GM19467 (cell line): ENCODE measurements around the gene RNF182.
"Not testable (repeated sequence)": the region's sequence is repeated elsewhere in the genome, so short reads cannot be mapped to it uniquely, and the experiment has no call there.

Source experiments
- ATAC-seq: cut with Tn5 transposase; IDR thresholded peaks from one replicate; pipeline ENCODE4 v1.9.1; 2021; ENCODE audit warnings: mild to moderate bottlenecking, moderate library complexity; ENCODE audit not compliant: unreplicated experiment

The RNF182 gene

GRCh38 chr6:13924949-13925881, at the start of gene RNF182:
Gene RNF182 (plus strand): TSS chr6:13924952. CDS start chr6:13977120, 52,168 bp downstream.
- no peak for ATAC-seq

- no peak for ATAC-seq
These were observed 47.7 kb upstream of the RNF182 start for GRCh38 chr6:13877051-13877450.

GRCh38 chr6:13880061-13880663, 44.6 kb upstream of the RNF182 start:
- ATAC-seq = not testable (repeated sequence)

- ATAC-seq = no peak
These were observed 43.1 kb upstream of the RNF182 start for GRCh38 chr6:13881621-13882165.

GRCh38 chr6:13883966-13884365, 40.8 kb upstream of the RNF182 start:
- no peak for ATAC-seq

GRCh38 chr6:13884397-13884796, 40.4 kb upstream of the RNF182 start:
- ATAC-seq = no peak

- no peak for ATAC-seq
These were observed 39.2 kb upstream of the RNF182 start for GRCh38 chr6:13885601-13886000.

GRCh38 chr6:13886949-13887348, 37.8 kb upstream of the RNF182 start:
- ATAC-seq = no peak

GRCh38 chr6:13892017-13892645, 32.6 kb upstream of the RNF182 start:
- no peak for ATAC-seq

GRCh38 chr6:13902922-13903321, 21.8 kb upstream of the RNF182 start:
- ATAC-seq = no peak

GRCh38 chr6:13903364-13903763, 21.4 kb upstream of the RNF182 start:
- ATAC-seq = no peak

GRCh38 chr6:13907001-13907350, 17.8 kb upstream of the RNF182 start:
- no peak for ATAC-seq

GRCh38 chr6:13907614-13908215, 17.0 kb upstream of the RNF182 start:
- ATAC-seq = no peak

- ATAC-seq = no peak
These were observed 15.8 kb upstream of the RNF182 start for GRCh38 chr6:13908955-13909381.

- no peak for ATAC-seq
These were observed 14.3 kb upstream of the RNF182 start for GRCh38 chr6:13910443-13910842.

- no peak for ATAC-seq
These were observed 13.4 kb upstream of the RNF182 start for GRCh38 chr6:13911337-13911736.

GRCh38 chr6:13913226-13914001, 11.3 kb upstream of the RNF182 start:
- ATAC-seq = no peak

GRCh38 chr6:13914351-13914750, 10.4 kb upstream of the RNF182 start:
- ATAC-seq = no peak

GRCh38 chr6:13915561-13916229, 9.1 kb upstream of the RNF182 start:
- no peak for ATAC-seq
